CD14-positive monocyte (primary cell): ENCODE results near the gene MYO1D. TPM values are rescaled to one million over a fixed set of nuclear protein-coding genes. Genes with fewer than 3 reads are reported as not detected.
"Not testable (repeated sequence)": the region's sequence is repeated elsewhere in the genome, so short reads cannot be mapped to it uniquely, and the experiment has no call there.

Experiments
- DNase-seq, 3 donors: peaks; one replicate each; pipeline ENCODE4 v3.0.0-alpha.2; 2011 to 2022
- H2AFZ ChIP-seq: 2 replicates; pipeline ENCODE4 v1.6.0; 2012; ENCODE audit warnings: mild to moderate bottlenecking, low read depth, low read length, inconsistent platforms; ENCODE audit not compliant: insufficient read depth, poor library complexity, severe bottlenecking
- H3K27ac ChIP-seq, 2 donors: 1 replicate in 1 of 2; 2 replicates in 1 of 2; pipeline ENCODE4 v1.5.1; 2012 to 2013; ENCODE audit warnings: low read length in 2 of 2, control low read depth in 1 of 2, inconsistent platforms in 1 of 2, low read depth in 1 of 2, mild to moderate bottlenecking in 1 of 2
- H3K27me3 ChIP-seq, 2 donors: one replicate each; pipeline versions ENCODE4 v1.6.0 to v1.6.1; 2011 to 2013; ENCODE audit warnings: low read length in 2 of 2; ENCODE audit not compliant: control insufficient read depth in 2 of 2, insufficient read depth in 2 of 2
- H3K36me3 ChIP-seq, 2 donors: replicated peaks in 1 of 2; 1 replicate in 1 of 2; 2 replicates in 1 of 2; pipeline versions ENCODE4 v1.5.1 to v1.6.1; 2012 to 2013; ENCODE audit warnings: low read length in 2 of 2, control low read depth in 1 of 2, inconsistent platforms in 1 of 2, mild to moderate bottlenecking in 1 of 2; ENCODE audit not compliant: insufficient read depth in 2 of 2, control insufficient read depth in 1 of 2
- H3K4me1 ChIP-seq, 2 donors: 1 replicate in 1 of 2; 2 replicates in 1 of 2; pipeline versions ENCODE4 v1.5.1 to v1.6.1; 2012 to 2013; ENCODE audit warnings: low read length in 2 of 2, control low read depth in 1 of 2, inconsistent platforms in 1 of 2, mild to moderate bottlenecking in 1 of 2, moderate library complexity in 1 of 2; ENCODE audit not compliant: insufficient read depth in 2 of 2, control insufficient read depth in 1 of 2
- H3K4me2 ChIP-seq: replicated peaks from 2 replicates; pipeline ENCODE3; 2012; ENCODE audit warnings: low read length, moderate library complexity, mild to moderate bottlenecking; ENCODE audit not compliant: poor library complexity, severe bottlenecking; ENCODE audit errors: extremely low read depth
- H3K4me3 ChIP-seq, 3 experiments: fragments of 200-600 bp in 1 of 3; sonication (generic) in 1 of 3; replicated peaks in 1 of 3; 1 replicate in 2 of 3; 2 replicates in 1 of 3; pipeline ENCODE4 v1.5.1; 2011 to 2013; ENCODE audit warnings: low read length in 3 of 3, mild to moderate bottlenecking in 3 of 3, control low read depth in 2 of 3, low read depth in 2 of 3, inconsistent platforms in 1 of 3, moderate library complexity in 1 of 3
- H3K79me2 ChIP-seq: 2 replicates; pipeline ENCODE4 v1.6.0; 2012; ENCODE audit warnings: mild to moderate bottlenecking, control low read depth, inconsistent platforms, low read length, moderate library complexity; ENCODE audit not compliant: insufficient read depth
- H3K9ac ChIP-seq: 2 replicates; pipeline ENCODE4 v1.6.0; 2017; ENCODE audit warnings: low read length, mild to moderate bottlenecking; ENCODE audit not compliant: insufficient read depth, poor library complexity, severe bottlenecking
- H3K9me3 ChIP-seq, 2 donors: replicated peaks in 1 of 2; 1 replicate in 1 of 2; 2 replicates in 1 of 2; pipeline versions ENCODE4 v1.5.1 to v1.6.1; 2012 to 2013; ENCODE audit warnings: low read length in 2 of 2, control low read depth in 1 of 2; ENCODE audit not compliant: control insufficient read depth in 1 of 2, insufficient read depth in 1 of 2
- H4K20me1 ChIP-seq: 2 replicates; pipeline ENCODE4 v1.6.0; 2012; ENCODE audit warnings: mild to moderate bottlenecking, low read length, control low read depth, moderate library complexity; ENCODE audit not compliant: insufficient read depth
- H3K27ac Mint-ChIP-seq, 7 donors: one replicate each; pipeline ENCODE4 v1.8.0; 2020; ENCODE audit warnings: mild to moderate bottlenecking in 7 of 7, mixed read lengths in 7 of 7, moderate library complexity in 6 of 7, inconsistent platforms in 2 of 7
- H3K27me3 Mint-ChIP-seq, 3 donors: one replicate each; pipeline ENCODE4 v1.8.0; 2021 to 2022; ENCODE audit warnings: low read depth in 3 of 3, mild to moderate bottlenecking in 3 of 3, mixed read lengths in 3 of 3, moderate library complexity in 3 of 3, inconsistent platforms in 1 of 3
- H3K36me3 Mint-ChIP-seq, 2 donors: one replicate each; pipeline ENCODE4 v1.8.0; 2020; ENCODE audit warnings: mixed read lengths in 2 of 2, inconsistent platforms in 1 of 2, mild to moderate bottlenecking in 1 of 2
- H3K4me1 Mint-ChIP-seq: one replicate; pipeline ENCODE4 v1.8.0; 2020; ENCODE audit warnings: mild to moderate bottlenecking, mixed read lengths
- H3K4me3 Mint-ChIP-seq, 2 donors: one replicate each; pipeline ENCODE4 v1.8.0; 2020; ENCODE audit warnings: mild to moderate bottlenecking in 2 of 2, mixed read lengths in 2 of 2, moderate library complexity in 1 of 2
- H3K9me3 Mint-ChIP-seq, 7 donors: one replicate each; pipeline ENCODE4 v1.8.0; 2020 to 2022; ENCODE audit warnings: mixed read lengths in 7 of 7, mild to moderate bottlenecking in 6 of 7, moderate library complexity in 6 of 7, inconsistent platforms in 2 of 7
- WGBS: methylation state at CpG from one replicate; pipeline ENCODE4 v1.1.5; 2013; ENCODE audit warnings: missing lambda C conversion rate; ENCODE audit not compliant: insufficient coverage; 5-methylcytosine and 5-hydroxymethylcytosine counted together
- intact Hi-C, 2 donors: fragments of 100-400 bp; cut with micrococcal nuclease; formaldehyde crosslinking; loops; one replicate each; pipeline versions ENCODE4 v1.15.0 to v1.15.1; 2023
- polyA plus RNA-seq, 3 donors: library from polyadenylated mRNA; depleted of rRNA in 1 of 3; unstranded in 2 of 3; stranded (reverse) in 1 of 3; fragments of 300-500 nt in 2 of 3; fragments of >200 nt in 1 of 3; fragmentation: Illumina TruSeq in 2 of 3; gene quantifications; 1 replicate in 2 of 3; 2 replicates in 1 of 3; pipeline ENCODE4 v1.2.3, GENCODE V29; 2012 to 2021
- TF ChIP-seq, protein P1 (sequence below): fragments of 200-600 bp; IDR thresholded peaks from one replicate; pipeline ENCODE4 v1.8.0; 2022; ENCODE audit warnings: antibody characterized with exemption, mild to moderate bottlenecking

Gene MYO1D
- polyA plus RNA-seq, 3 donors, result 0.22 to 0.39 (median 0.26) TPM

DNA sequence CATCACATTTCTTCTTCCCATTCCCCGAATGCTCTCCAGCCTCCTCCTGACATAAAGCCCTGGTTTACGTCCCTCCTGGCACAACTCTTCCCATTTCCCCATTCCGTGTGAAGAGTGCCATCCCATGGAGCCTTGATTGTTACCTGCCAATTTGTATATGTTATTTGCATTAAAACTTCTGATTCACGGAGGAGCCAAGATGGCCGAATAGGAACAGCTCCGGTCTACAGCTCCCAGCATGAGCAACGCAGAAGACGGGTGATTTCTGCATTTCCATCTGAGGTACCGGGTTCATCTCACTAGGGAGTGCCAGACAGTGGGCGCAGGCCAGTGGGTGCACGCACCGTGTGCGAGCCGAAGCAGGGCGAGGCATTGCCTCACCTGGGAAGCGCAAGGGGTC lies 10.0 kb upstream of the MYO1D start:
- intact Hi-C loops, H3K27ac Mint-ChIP-seq, H3K36me3 Mint-ChIP-seq, H3K4me3 Mint-ChIP-seq, H3K79me2 ChIP-seq, H4K20me1 ChIP-seq, H3K36me3 ChIP-seq, H3K27ac ChIP-seq, H3K4me1 ChIP-seq, H3K27me3 ChIP-seq, H3K9ac ChIP-seq, H3K4me1 Mint-ChIP-seq, H2AFZ ChIP-seq, H3K9me3 ChIP-seq, DNase-seq, H3K4me3 ChIP-seq, H3K9me3 Mint-ChIP-seq, H3K4me2 ChIP-seq: not testable (repeated sequence)
- no CpG with 5 or more reads among the region's 16 CpGs for WGBS
- peaks cover 8 to 10% (median 10%) of the 10 kb centered on the region in 3 donors for H3K27me3 Mint-ChIP-seq

DNA sequence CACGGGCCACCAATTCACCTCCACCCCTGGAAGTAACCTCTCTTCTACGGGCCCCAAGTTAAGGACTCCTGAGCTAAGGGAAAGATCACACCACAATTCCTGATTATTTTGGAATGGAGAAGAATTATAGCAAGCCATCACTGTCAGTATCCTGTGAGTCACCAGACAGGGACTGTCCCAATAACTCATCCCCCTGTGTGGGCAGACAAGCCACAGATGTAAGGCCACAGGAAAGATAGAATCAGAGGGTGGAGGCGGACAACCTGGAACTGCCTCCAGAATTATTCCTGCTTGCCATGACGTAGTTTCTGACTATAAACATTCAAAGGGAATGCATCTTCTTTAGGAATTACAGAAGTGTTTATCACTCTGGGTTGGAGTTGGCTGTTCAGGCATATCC lies 5.8 kb upstream of the MYO1D start:
- H3K27me3 Mint-ChIP-seq, result peaks cover 19 to 31% (median 27%) of the 10 kb centered on the region in 3 donors
- no peaks in the 10 kb centered on the region for H3K36me3 ChIP-seq
- H3K36me3 Mint-ChIP-seq, result no peaks in the 10 kb centered on the region
- WGBS, result 100% methylated on average over 1 of the region's 4 CpGs
- no peak overlapping the region for H3K27ac ChIP-seq
- H4K20me1 ChIP-seq, result no peaks in the 10 kb centered on the region
- peaks cover 9% of the 10 kb centered on the region for H3K4me1 Mint-ChIP-seq
- H3K4me3 ChIP-seq, result no peak overlapping the region
- H3K79me2 ChIP-seq, result no peaks in the 10 kb centered on the region
- peaks cover 20% of the 10 kb centered on the region in 2 donors for H3K27me3 ChIP-seq
- no peak overlapping the region for H2AFZ ChIP-seq
- no peak overlapping the region for H3K27ac Mint-ChIP-seq
- TF ChIP-seq, protein P1, sequence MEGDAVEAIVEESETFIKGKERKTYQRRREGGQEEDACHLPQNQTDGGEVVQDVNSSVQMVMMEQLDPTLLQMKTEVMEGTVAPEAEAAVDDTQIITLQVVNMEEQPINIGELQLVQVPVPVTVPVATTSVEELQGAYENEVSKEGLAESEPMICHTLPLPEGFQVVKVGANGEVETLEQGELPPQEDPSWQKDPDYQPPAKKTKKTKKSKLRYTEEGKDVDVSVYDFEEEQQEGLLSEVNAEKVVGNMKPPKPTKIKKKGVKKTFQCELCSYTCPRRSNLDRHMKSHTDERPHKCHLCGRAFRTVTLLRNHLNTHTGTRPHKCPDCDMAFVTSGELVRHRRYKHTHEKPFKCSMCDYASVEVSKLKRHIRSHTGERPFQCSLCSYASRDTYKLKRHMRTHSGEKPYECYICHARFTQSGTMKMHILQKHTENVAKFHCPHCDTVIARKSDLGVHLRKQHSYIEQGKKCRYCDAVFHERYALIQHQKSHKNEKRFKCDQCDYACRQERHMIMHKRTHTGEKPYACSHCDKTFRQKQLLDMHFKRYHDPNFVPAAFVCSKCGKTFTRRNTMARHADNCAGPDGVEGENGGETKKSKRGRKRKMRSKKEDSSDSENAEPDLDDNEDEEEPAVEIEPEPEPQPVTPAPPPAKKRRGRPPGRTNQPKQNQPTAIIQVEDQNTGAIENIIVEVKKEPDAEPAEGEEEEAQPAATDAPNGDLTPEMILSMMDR, result no peak
- no peak overlapping the region for H3K4me2 ChIP-seq
- H3K4me1 ChIP-seq, result peaks cover 5 to 6% of the 10 kb centered on the region in 2 donors
- H3K9me3 Mint-ChIP-seq, result peaks cover 0 to 2% (median 0%) of the 10 kb centered on the region in 7 donors
- H3K9ac ChIP-seq, result no peak overlapping the region
- H3K4me3 Mint-ChIP-seq, result no peak overlapping the region
- no peaks in the 10 kb centered on the region for H3K9me3 ChIP-seq
- intact Hi-C loops, result no loop called here
- DNase-seq, result peak in 1 of 3 donors; percentile 11
